ENCODE results near the gene UBE2R2.

Gene UBE2R2

GRCh38 chr9:33881635-33882034 is 64.7 kb downstream of the UBE2R2 start:
- no peaks in the 10 kb centered on the region for H3K27me3 Mint-ChIP-seq
- H3K27ac Mint-ChIP-seq: peak overlapping the region; percentile 98
- peaks cover 67% of the 10 kb centered on the region for H3K4me1 Mint-ChIP-seq
- no peaks in the 10 kb centered on the region for H3K9me3 Mint-ChIP-seq
- peak overlapping the region; percentile 79 for H3K4me3 Mint-ChIP-seq
- H3K36me3 Mint-ChIP-seq: peaks cover 9% of the 10 kb centered on the region

- no peaks in the 10 kb centered on the region for H3K27me3 Mint-ChIP-seq
Measured at GRCh38 chr9:33884856-33885701, 68.1 kb downstream of the UBE2R2 start.

GRCh38 chr9:33885948-33886347 is 69.0 kb downstream of the UBE2R2 start:
- H3K27ac Mint-ChIP-seq: no peak overlapping the region
- H3K36me3 Mint-ChIP-seq: peaks cover 7% of the 10 kb centered on the region
- no peak overlapping the region for H3K4me3 Mint-ChIP-seq
- H3K4me1 Mint-ChIP-seq: peaks cover 35% of the 10 kb centered on the region
- H3K9me3 Mint-ChIP-seq: no peaks in the 10 kb centered on the region
- H3K27me3 Mint-ChIP-seq: no peaks in the 10 kb centered on the region

More at GRCh38 chr9:33884856-33885701, 68.1 kb downstream of the UBE2R2 start:
- no peaks in the 10 kb centered on the region for H3K9me3 Mint-ChIP-seq
- H3K36me3 Mint-ChIP-seq: peaks cover 10% of the 10 kb centered on the region
- peaks cover 42% of the 10 kb centered on the region for H3K4me1 Mint-ChIP-seq
- peak overlapping the region; percentile 79 for H3K27ac Mint-ChIP-seq
- H3K4me3 Mint-ChIP-seq: no peak overlapping the region

- peaks cover 9% of the 10 kb centered on the region for H3K36me3 Mint-ChIP-seq
- H3K9me3 Mint-ChIP-seq: no peaks in the 10 kb centered on the region
- H3K27me3 Mint-ChIP-seq: no peaks in the 10 kb centered on the region
- H3K4me1 Mint-ChIP-seq: peaks cover 24% of the 10 kb centered on the region
- H3K27ac Mint-ChIP-seq: no peak overlapping the region
- H3K4me3 Mint-ChIP-seq: no peak overlapping the region
Measured at GRCh38 chr9:33893861-33894260, 76.9 kb downstream of the UBE2R2 start.

- Mint-ChIP-seq H3K27me3 (no peaks in the 10 kb centered on the region), H3K4me3 (no peak overlapping the region), H3K27ac (no peak overlapping the region), H3K4me1 (peaks cover 24% of the 10 kb centered on the region), H3K9me3 (no peaks in the 10 kb centered on the region), H3K36me3 (peaks cover 9% of the 10 kb centered on the region)
Measured at GRCh38 chr9:33894316-33894715, 77.4 kb downstream of the UBE2R2 start.

- Mint-ChIP-seq H3K4me1 (peaks cover 20% of the 10 kb centered on the region), H3K36me3 (peaks cover 5% of the 10 kb centered on the region), H3K4me3 (no peak overlapping the region), H3K27me3 (no peaks in the 10 kb centered on the region), H3K9me3 (no peaks in the 10 kb centered on the region), H3K27ac (no peak overlapping the region)
Measured at GRCh38 chr9:33903157-33903780, 86.3 kb downstream of the UBE2R2 start.

GRCh38 chr9:33905137-33905536 is 88.2 kb downstream of the UBE2R2 start:
- Mint-ChIP-seq H3K36me3 (peaks cover 5% of the 10 kb centered on the region), H3K4me1 (peaks cover 20% of the 10 kb centered on the region), H3K9me3 (no peaks in the 10 kb centered on the region), H3K27ac (peak overlapping the region; percentile 51), H3K27me3 (no peaks in the 10 kb centered on the region), H3K4me3 (no peak overlapping the region)

- no peaks in the 10 kb centered on the region for H3K9me3 Mint-ChIP-seq
- H3K27ac Mint-ChIP-seq: no peak overlapping the region
- H3K4me1 Mint-ChIP-seq: peaks cover 20% of the 10 kb centered on the region
- H3K36me3 Mint-ChIP-seq: peaks cover 2% of the 10 kb centered on the region
- H3K4me3 Mint-ChIP-seq: no peak overlapping the region
- H3K27me3 Mint-ChIP-seq: no peaks in the 10 kb centered on the region
Measured at GRCh38 chr9:33906769-33907168, 89.8 kb downstream of the UBE2R2 start.

GRCh38 chr9:33907347-33907746 is 90.4 kb downstream of the UBE2R2 start:
- Mint-ChIP-seq H3K4me1 (peaks cover 20% of the 10 kb centered on the region), H3K36me3 (peaks cover 2% of the 10 kb centered on the region), H3K9me3 (no peaks in the 10 kb centered on the region), H3K27ac (peak overlapping the region; percentile 5), H3K27me3 (no peaks in the 10 kb centered on the region), H3K4me3 (no peak overlapping the region)

GRCh38 chr9:33908114-33908513 is 91.2 kb downstream of the UBE2R2 start:
- H3K27ac Mint-ChIP-seq: peak overlapping the region; percentile 52
- H3K36me3 Mint-ChIP-seq: peaks cover 2% of the 10 kb centered on the region
- no peak overlapping the region for H3K4me3 Mint-ChIP-seq
- no peaks in the 10 kb centered on the region for H3K9me3 Mint-ChIP-seq
- peaks cover 20% of the 10 kb centered on the region for H3K4me1 Mint-ChIP-seq
- H3K27me3 Mint-ChIP-seq: no peaks in the 10 kb centered on the region

GRCh38 chr9:33908749-33909148 is 91.8 kb downstream of the UBE2R2 start:
- H3K27ac Mint-ChIP-seq: no peak overlapping the region
- no peak overlapping the region for H3K4me3 Mint-ChIP-seq
- H3K9me3 Mint-ChIP-seq: no peaks in the 10 kb centered on the region
- no peaks in the 10 kb centered on the region for H3K27me3 Mint-ChIP-seq
- peaks cover 2% of the 10 kb centered on the region for H3K36me3 Mint-ChIP-seq
- H3K4me1 Mint-ChIP-seq: peaks cover 20% of the 10 kb centered on the region

- Mint-ChIP-seq H3K27ac (no peak overlapping the region), H3K4me1 (no peaks in the 10 kb centered on the region), H3K27me3 (no peaks in the 10 kb centered on the region), H3K9me3 (no peaks in the 10 kb centered on the region), H3K36me3 (peaks cover 10% of the 10 kb centered on the region), H3K4me3 (no peak overlapping the region)
Measured at GRCh38 chr9:33913541-33913940, 96.6 kb downstream of the UBE2R2 start.

GRCh38 chr9:33914887-33915628 is 98.1 kb downstream of the UBE2R2 start:
- Mint-ChIP-seq H3K36me3 (peaks cover 10% of the 10 kb centered on the region), H3K4me1 (no peaks in the 10 kb centered on the region), H3K27me3 (no peaks in the 10 kb centered on the region), H3K27ac (peak overlapping the region; percentile 76), H3K9me3 (no peaks in the 10 kb centered on the region), H3K4me3 (no peak overlapping the region)

- peaks cover 15% of the 10 kb centered on the region for H3K36me3 Mint-ChIP-seq
Measured at GRCh38 chr9:33917036-33917435, 100.1 kb downstream of the UBE2R2 start.

GRCh38 chr9:33919276-33919897 is 102.4 kb downstream of the UBE2R2 start:
- H3K4me3 Mint-ChIP-seq: no peak overlapping the region
- H3K36me3 Mint-ChIP-seq: peaks cover 15% of the 10 kb centered on the region
- H3K9me3 Mint-ChIP-seq: no peaks in the 10 kb centered on the region
- peak overlapping the region; percentile 76 for H3K27ac Mint-ChIP-seq
- no peaks in the 10 kb centered on the region for H3K27me3 Mint-ChIP-seq
- no peaks in the 10 kb centered on the region for H3K4me1 Mint-ChIP-seq

More at GRCh38 chr9:33917036-33917435, 100.1 kb downstream of the UBE2R2 start:
- Mint-ChIP-seq H3K27me3 (no peaks in the 10 kb centered on the region), H3K9me3 (no peaks in the 10 kb centered on the region), H3K27ac (no peak overlapping the region), H3K4me3 (no peak overlapping the region), H3K4me1 (no peaks in the 10 kb centered on the region)
